ENCODE results near the gene UMAD1. TPM values are rescaled to one million over a fixed set of nuclear protein-coding genes. Genes with fewer than 3 reads are reported as not detected.
A peak's percentile ranks its signal among the peaks of the same experiment; 100 is the strongest.

The UMAD1 gene
- total RNA-seq, 1 donor from 2014 or later: 6.9 TPM

- H3K27ac ChIP-seq: peak overlapping the region; percentile 28
Observed at GRCh38 chr7:7731732-7732131, 91.2 kb downstream of the UMAD1 start.

GRCh38 chr7:7732621-7733281, 92.2 kb downstream of the UMAD1 start:
- no peak for DNase-seq (ENCODE audit: extremely low spot score in 2 of 2)
- Histone ChIP-seq H3K9me3 (no peaks in the 10 kb centered on the region), H3K4me1 (peaks cover 20% of the 10 kb centered on the region), H3K27me3 (no peaks in the 10 kb centered on the region), H3K27ac (peak overlapping the region; percentile 21), H3K36me3 (no peaks in the 10 kb centered on the region), H3K4me3 (no peak overlapping the region)
- TF ChIP-seq POLR2A (IDR thresholded peaks at IDR 0.05) (no peak), POLR2AphosphoS5 (IDR thresholded peaks at IDR 0.05; ENCODE audit: insufficient read depth in 1 of 2, low read depth in 1 of 2) (peak in 1 of 2 donors; percentile 21), CTCF (IDR thresholded peaks at IDR 0.05) (no peak)
- intact Hi-C loops (cut with DNase I): no loop called here

More at GRCh38 chr7:7731732-7732131, 91.2 kb downstream of the UMAD1 start:
- Histone ChIP-seq H3K27me3 (no peaks in the 10 kb centered on the region), H3K36me3 (no peaks in the 10 kb centered on the region), H3K9me3 (no peaks in the 10 kb centered on the region), H3K4me1 (peaks cover 20% of the 10 kb centered on the region), H3K4me3 (no peak overlapping the region)
- intact Hi-C loops (cut with DNase I): no loop called here
- TF ChIP-seq CTCF (IDR thresholded peaks at IDR 0.05): no peak
- DNase-seq (ENCODE audit: extremely low spot score in 2 of 2): no peak

GRCh38 chr7:7736671-7737070, 96.1 kb downstream of the UMAD1 start:
- no peaks in the 10 kb centered on the region for H3K9me3 ChIP-seq

GRCh38 chr7:7737674-7738073, 97.1 kb downstream of the UMAD1 start:
- Histone ChIP-seq H3K4me3 (no peak overlapping the region), H3K9me3 (no peaks in the 10 kb centered on the region), H3K4me1 (peaks cover 19% of the 10 kb centered on the region), H3K27ac (no peak overlapping the region), H3K27me3 (no peaks in the 10 kb centered on the region), H3K36me3 (no peaks in the 10 kb centered on the region)
- intact Hi-C loops (cut with DNase I): no loop called here
- DNase-seq (ENCODE audit: extremely low spot score in 2 of 2): no peak
- TF ChIP-seq POLR2AphosphoS5 (IDR thresholded peaks at IDR 0.05; ENCODE audit: insufficient read depth in 1 of 2, low read depth in 1 of 2): no peak
- no peak for TF ChIP-seq CTCF (IDR thresholded peaks at IDR 0.05)
- no peak for TF ChIP-seq POLR2A (IDR thresholded peaks at IDR 0.05)

More at GRCh38 chr7:7736671-7737070, 96.1 kb downstream of the UMAD1 start:
- intact Hi-C loops (cut with DNase I): no loop called here
- no peak for DNase-seq (ENCODE audit: extremely low spot score in 2 of 2)
- Histone ChIP-seq H3K36me3 (no peaks in the 10 kb centered on the region), H3K27ac (no peak overlapping the region), H3K27me3 (no peaks in the 10 kb centered on the region), H3K4me3 (no peak overlapping the region), H3K4me1 (peaks cover 27% of the 10 kb centered on the region)
- TF ChIP-seq CTCF (IDR thresholded peaks at IDR 0.05) (no peak), POLR2AphosphoS5 (IDR thresholded peaks at IDR 0.05; ENCODE audit: insufficient read depth in 1 of 2, low read depth in 1 of 2) (no peak), POLR2A (IDR thresholded peaks at IDR 0.05) (no peak)

- Histone ChIP-seq H3K27me3 (no peaks in the 10 kb centered on the region), H3K4me3 (no peak overlapping the region), H3K36me3 (no peaks in the 10 kb centered on the region), H3K4me1 (peaks cover 14% of the 10 kb centered on the region), H3K27ac (no peak overlapping the region), H3K9me3 (no peaks in the 10 kb centered on the region)
- intact Hi-C loops (cut with DNase I): no loop called here
- DNase-seq (ENCODE audit: extremely low spot score in 2 of 2): no peak
- TF ChIP-seq POLR2AphosphoS5 (IDR thresholded peaks at IDR 0.05; ENCODE audit: insufficient read depth in 1 of 2, low read depth in 1 of 2) (no peak), POLR2A (IDR thresholded peaks at IDR 0.05) (no peak), CTCF (IDR thresholded peaks at IDR 0.05) (no peak)
Observed at GRCh38 chr7:7738177-7738576, 97.6 kb downstream of the UMAD1 start.

Measured in vagina (tissue), 2 donors.